Measurements from ENCODE around the gene TMEM91.
"Not testable (repeated sequence)": the region's sequence is repeated elsewhere in the genome, so short reads cannot be mapped to it uniquely, and the experiment has no call there.

Gene TMEM91

DNA sequence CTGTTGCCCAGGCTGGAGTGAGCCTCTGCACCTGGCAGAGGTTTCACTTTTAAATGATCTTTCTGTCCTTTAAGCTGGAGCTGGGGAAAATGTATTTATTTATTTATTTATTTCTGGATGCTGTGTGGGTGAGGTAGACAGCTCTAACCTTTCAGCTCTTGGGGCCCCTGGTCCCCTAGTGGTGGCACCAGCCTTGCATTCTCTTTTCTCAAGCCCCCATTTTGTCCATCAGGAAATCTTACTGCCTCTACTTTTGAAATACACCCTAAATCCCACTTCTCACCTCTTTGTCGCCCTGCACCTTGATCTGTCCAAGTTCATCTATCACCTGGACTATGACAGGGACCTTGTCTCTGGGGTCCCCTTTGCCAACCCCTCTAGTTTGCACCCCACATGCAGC lies 10.2 kb upstream of the TMEM91 start:
- DNase-seq (ENCODE audit: low read depth): no peak
- no peak overlapping the region for H3K4me3 ChIP-seq (ENCODE audit: low read depth, low read length)
- no peak for TF ChIP-seq CTCF (IDR thresholded peaks at IDR 0.05; ENCODE audit: control insufficient read depth, extremely low read depth, insufficient read depth)

GRCh38 chr19:41367848-41368301 lies 8.5 kb upstream of the TMEM91 start:
- TF ChIP-seq CTCF (IDR thresholded peaks at IDR 0.05; ENCODE audit: control insufficient read depth, extremely low read depth, insufficient read depth): no peak
- no peak for DNase-seq (ENCODE audit: low read depth)
- no peak overlapping the region for H3K4me3 ChIP-seq (ENCODE audit: low read depth, low read length)

DNA sequence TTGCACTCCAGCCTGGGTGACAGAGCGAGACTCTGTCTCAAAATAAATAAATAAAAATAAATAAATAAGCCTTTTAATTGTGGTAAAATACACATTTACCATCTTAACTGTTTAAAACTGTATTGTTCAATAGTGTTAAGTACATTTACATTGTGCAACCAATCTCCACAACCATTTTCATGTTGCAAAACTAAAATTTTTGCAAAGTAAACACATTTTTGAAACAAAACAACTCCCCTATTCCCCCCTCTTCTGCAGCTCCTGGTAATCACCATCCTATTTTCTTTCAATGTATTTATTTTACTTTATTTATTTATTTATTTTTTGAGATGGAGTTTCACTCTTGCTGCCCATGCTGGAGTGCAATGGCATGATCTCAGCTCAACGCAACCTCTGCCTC lies 6.6 kb upstream of the TMEM91 start:
- DNase-seq (ENCODE audit: low read depth): no peak
- no peak for TF ChIP-seq CTCF (IDR thresholded peaks at IDR 0.05; ENCODE audit: control insufficient read depth, extremely low read depth, insufficient read depth)
- H3K4me3 ChIP-seq (ENCODE audit: low read depth, low read length): no peak overlapping the region

DNA sequence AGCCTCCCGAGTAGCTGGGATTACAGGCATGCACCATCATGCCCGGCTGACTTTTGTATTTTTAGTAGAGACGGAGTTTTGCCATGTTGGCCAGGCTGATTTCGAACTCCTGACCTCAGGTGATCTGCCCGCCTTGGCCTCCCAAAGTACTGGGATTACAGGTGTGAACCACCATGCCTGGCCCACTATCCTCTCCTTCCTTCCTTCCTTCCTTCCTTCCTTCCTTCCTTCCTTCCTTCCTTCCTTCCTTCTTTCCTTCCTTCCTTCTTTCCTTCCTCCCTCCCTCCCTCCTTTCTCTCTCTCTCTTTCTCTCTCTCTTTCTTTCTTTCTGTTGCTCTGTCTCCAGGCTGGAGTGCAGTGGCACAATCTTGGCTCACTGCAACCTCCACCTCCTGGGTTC lies 5.2 kb upstream of the TMEM91 start:
- not testable (repeated sequence) for H3K4me3 ChIP-seq (ENCODE audit: low read depth, low read length); DNase-seq (ENCODE audit: low read depth)

DNA sequence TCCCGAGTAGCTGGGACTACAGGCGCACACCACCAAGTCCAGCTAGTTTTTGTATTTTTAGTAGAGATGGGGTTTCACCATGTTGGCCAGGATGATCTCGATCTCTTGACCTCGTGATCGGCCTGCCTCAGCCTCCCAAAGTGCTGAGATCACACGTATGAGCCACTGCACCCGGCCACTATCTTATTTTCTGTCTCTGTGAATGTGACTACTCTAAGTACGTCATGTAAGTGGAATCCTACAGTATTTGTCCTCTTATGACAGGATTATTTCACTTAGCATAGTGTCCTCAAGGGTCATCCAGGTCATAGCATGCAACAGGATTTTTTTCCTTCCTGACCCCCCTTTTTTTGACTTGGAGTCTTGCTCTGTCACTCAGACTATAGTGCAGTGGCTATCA lies 4.8 kb upstream of the TMEM91 start:
- TF ChIP-seq CTCF (IDR thresholded peaks at IDR 0.05; ENCODE audit: control insufficient read depth, extremely low read depth, insufficient read depth): no peak
- no peak for DNase-seq (ENCODE audit: low read depth)
- H3K4me3 ChIP-seq (ENCODE audit: low read depth, low read length): no peak overlapping the region

DNA sequence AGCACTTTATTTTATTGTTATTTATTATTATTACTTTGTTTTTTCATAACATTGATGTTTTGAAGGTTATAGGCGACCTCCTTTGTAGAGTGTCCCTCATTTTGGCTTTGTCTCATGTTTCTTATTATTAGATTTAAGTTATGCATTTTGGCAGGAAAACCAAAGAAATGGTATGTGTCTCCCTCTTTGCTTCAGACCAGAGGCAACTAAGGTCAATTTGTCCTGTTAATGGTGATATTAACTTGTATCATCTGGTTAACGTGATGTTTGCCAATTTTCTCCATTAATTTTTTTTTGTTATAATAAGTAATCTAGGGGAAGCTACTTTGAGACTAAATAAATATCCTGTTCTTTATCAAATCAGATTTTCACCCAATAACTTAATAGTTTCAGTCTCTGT lies 3.8 kb upstream of the TMEM91 start:
- no peak overlapping the region for H3K4me3 ChIP-seq (ENCODE audit: low read depth, low read length)
- DNase-seq (ENCODE audit: low read depth): no peak
- no peak for TF ChIP-seq CTCF (IDR thresholded peaks at IDR 0.05; ENCODE audit: control insufficient read depth, extremely low read depth, insufficient read depth)

GRCh38 chr19:41373993-41374392 lies 2.3 kb upstream of the TMEM91 start:
- DNase-seq (ENCODE audit: low read depth): no peak
- no peak overlapping the region for H3K4me3 ChIP-seq (ENCODE audit: low read depth, low read length)
- no peak for TF ChIP-seq CTCF (IDR thresholded peaks at IDR 0.05; ENCODE audit: control insufficient read depth, extremely low read depth, insufficient read depth)

- no peak overlapping the region for H3K4me3 ChIP-seq (ENCODE audit: low read depth, low read length)
- DNase-seq (ENCODE audit: low read depth): no peak
Measured at GRCh38 chr19:41376998-41377365, 649 bp downstream of the TMEM91 start.

More at GRCh38 chr19:41376998-41377365, 649 bp downstream of the TMEM91 start:
- no peak for TF ChIP-seq CTCF (IDR thresholded peaks at IDR 0.05; ENCODE audit: control insufficient read depth, extremely low read depth, insufficient read depth)

All from LNCaP clone FGC (cell line).